ENCODE measurements around the gene TRIO. TPM values are rescaled to one million over a fixed set of nuclear protein-coding genes. Genes with fewer than 3 reads are reported as not detected.

TRIO gene
- total and polyA plus RNA-seq, 2 donors (not counting 3 experiments of a cell fraction or from before 2014, with no cell fraction given), result 82.9 to 248 TPM

- peaks cover 99% of the 10 kb centered on the region for H3K79me2 ChIP-seq (ENCODE audit: control insufficient read depth, insufficient read depth, low read length)
- dilution Hi-C loops (cut with MboI; ENCODE audit: extremely low pct_ligation_motif_present, low sequenced_read_pairs) (no loop called here), intact Hi-C loops (cut with micrococcal nuclease) (no loop called here)
- H3K9ac ChIP-seq (replicated peaks; ENCODE audit: extremely low read depth, insufficient read depth, low read length), result no peak overlapping the region
- no peaks in the 10 kb centered on the region for H3K27me3 ChIP-seq (ENCODE audit: control insufficient read depth in 2 of 2, insufficient read depth in 2 of 2, low read length in 2 of 2)
- POLR2A ChIA-PET, result no interaction called here
- H3K4me1 ChIP-seq (ENCODE audit: control insufficient read depth, extremely low read depth, insufficient read depth, low read length), result peaks cover 46% of the 10 kb centered on the region
- peak; percentile 57 for DNase-seq (ENCODE audit: low read depth, low spot score)
- H3K9me3 ChIP-seq (replicated peaks; ENCODE audit: control insufficient read depth, insufficient read depth, low read length), result no peaks in the 10 kb centered on the region
- no peak for TF ChIP-seq MYC (IDR thresholded peaks at IDR 0.05; ENCODE audit: low read depth, low read length)
- TF ChIP-seq POLR2AphosphoS5 (IDR thresholded peaks at IDR 0.05; ENCODE audit: insufficient read depth, low read depth, low read length), result no peak
- no peak for TF ChIP-seq FOS (IDR thresholded peaks at IDR 0.05; ENCODE audit: borderline replicate concordance, insufficient read depth, low read length)
- no peak for TF ChIP-seq GATA2 (IDR thresholded peaks at IDR 0.05; ENCODE audit: insufficient read depth, insufficient read length, low read depth, low read length)
- TF ChIP-seq CTCF (IDR thresholded peaks at IDR 0.05; ENCODE audit: extremely low read depth in 1 of 2, insufficient read depth in 1 of 2, low read depth in 1 of 2, low read length in 2 of 2), result no peak
- TF ChIP-seq POLR2A (IDR thresholded peaks at IDR 0.05; ENCODE audit: low read depth, low read length), result no peak
- TF ChIP-seq MAX (IDR thresholded peaks at IDR 0.05; ENCODE audit: insufficient read depth, insufficient read length), result no peak
- TF ChIP-seq JUN (IDR thresholded peaks at IDR 0.05; ENCODE audit: borderline replicate concordance, insufficient read depth, insufficient read length, low read depth), result no peak
- no peak for TF ChIP-seq EZH2 (IDR thresholded peaks at IDR 0.05; ENCODE audit: borderline replicate concordance, low read depth, low read length, severe bottlenecking)
- H3K9me1 ChIP-seq (replicated peaks; ENCODE audit: control insufficient read depth, extremely low read depth, insufficient read depth, low read length), result no peaks in the 10 kb centered on the region
- H3K36me3 ChIP-seq (ENCODE audit: control insufficient read depth in 2 of 2, extremely low read depth in 1 of 2, insufficient read depth in 2 of 2, low read length in 2 of 2), result no peaks in the 10 kb centered on the region
- peak overlapping the region; percentile 54 for H3K4me2 ChIP-seq (ENCODE audit: insufficient read depth, low read length)
- no TSS peak for BruUV-seq (replicated peaks)
- H3K4me3 ChIP-seq (replicated peaks in 1 of 3; ENCODE audit: insufficient read depth in 1 of 3, low read depth in 1 of 3, low read length in 3 of 3), result no peak overlapping the region
- no peak overlapping the region for H2AFZ ChIP-seq (ENCODE audit: low read depth, low read length)
- peaks cover 11% of the 10 kb centered on the region for H4K20me1 ChIP-seq (replicated peaks; ENCODE audit: control insufficient read depth, extremely low read depth, insufficient read depth, low read length)
- CTCF ChIA-PET, result interaction anchor here (0.8 to 2.0 kb wide), 5 partner anchors 9 to 96 kb away, joined by 3 to 10 read pairs (median 3); no protein-coding TSS in a partner anchor
- FAIRE-seq, result peak; percentile 70
- peak overlapping the region; percentile 29 for H3K27ac ChIP-seq (ENCODE audit: insufficient read depth, low read depth, low read length)
Observed at GRCh38 chr5:14174230-14174636, 31.1 kb downstream of the TRIO start.
